T-cell (primary cell): ENCODE measurements around the gene CORIN. TPM values are rescaled to one million over a fixed set of nuclear protein-coding genes. Genes with fewer than 3 reads are reported as not detected.
"Not testable (repeated sequence)": the region's sequence is repeated elsewhere in the genome, so short reads cannot be mapped to it uniquely, and the experiment has no call there.

Experiments used
- ATAC-seq, 4 experiments: fragments of 200-7000 bp in 3 of 4; fragments of 150-1000 bp in 1 of 4; cut with Tn5 transposase; replicated peaks in 1 of 4; 1 replicate in 3 of 4; 2 replicates in 1 of 4; pipeline ENCODE4 v1.10.0; 2021; ENCODE audit warnings: moderate library complexity in 3 of 4, mild to moderate bottlenecking in 2 of 4, moderate number of reproducible peaks in 1 of 4
- CTCF ChIA-PET, 2 donors: fragments of 300-600 bp; sonication (Branson Sonifier 250); formaldehyde crosslinking; loops; one replicate each; lab custom pipeline; 2022; ENCODE audit warnings: antibody characterized with exemption in 2 of 2; lab: Charles Lee
- POLR2A ChIA-PET, 2 donors: fragments of 300-600 bp; sonication (Branson Sonifier 250); formaldehyde crosslinking; loops; one replicate each; lab custom pipeline; 2022; ENCODE audit warnings: antibody characterized with exemption in 2 of 2; lab: Charles Lee
- DNase-seq, 35 experiments: peaks; one replicate each; pipeline versions ENCODE4 v3.0.0 to v3.0.0-alpha.2; 2013 to 2023
- H3K27ac ChIP-seq: one replicate; pipeline ENCODE4 v1.5.1; 2013; ENCODE audit warnings: low read length
- H3K27me3 ChIP-seq, 2 experiments: replicated peaks in 1 of 2; 1 replicate in 1 of 2; 2 replicates in 1 of 2; pipeline versions ENCODE4 v1.6.1 to v1.7.0; 2013; ENCODE audit warnings: low read length in 1 of 2, mixed read lengths in 1 of 2; ENCODE audit not compliant: control insufficient read depth in 2 of 2, insufficient read depth in 2 of 2; ENCODE audit errors: extremely low read depth in 1 of 2
- H3K36me3 ChIP-seq, 2 donors: 1 replicate in 1 of 2; 2 replicates in 1 of 2; pipeline versions ENCODE4 v1.6.1 to v1.7.0; 2013; ENCODE audit warnings: low read length in 1 of 2; ENCODE audit not compliant: control insufficient read depth in 2 of 2, insufficient read depth in 1 of 2; ENCODE audit errors: extremely low read depth in 1 of 2
- H3K4me1 ChIP-seq, 2 experiments: 1 replicate in 1 of 2; 2 replicates in 1 of 2; pipeline versions ENCODE4 v1.6.1 to v1.7.0; 2013; ENCODE audit warnings: low read length in 2 of 2, mixed read lengths in 1 of 2; ENCODE audit not compliant: insufficient read depth in 2 of 2, control insufficient read depth in 1 of 2; ENCODE audit errors: extremely low read depth in 1 of 2
- H3K4me3 ChIP-seq, 2 donors: 1 replicate in 1 of 2; 2 replicates in 1 of 2; pipeline versions ENCODE4 v1.5.1 to v1.7.0; 2013; ENCODE audit warnings: mild to moderate bottlenecking in 2 of 2, low read length in 1 of 2, moderate library complexity in 1 of 2; ENCODE audit not compliant: control insufficient read depth in 1 of 2; ENCODE audit errors: extremely low read depth in 1 of 2
- H3K9me3 ChIP-seq: 2 replicates; pipeline ENCODE4 v1.7.0; 2013
- H3K27ac Mint-ChIP-seq, 2 donors: one replicate each; pipeline ENCODE4 v1.8.0; 2020 to 2021; ENCODE audit warnings: mild to moderate bottlenecking in 2 of 2, mixed read lengths in 2 of 2
- H3K27me3 Mint-ChIP-seq, 2 donors: one replicate each; pipeline ENCODE4 v1.8.0; 2021 to 2022; ENCODE audit warnings: mixed read lengths in 2 of 2
- H3K36me3 Mint-ChIP-seq: one replicate; pipeline ENCODE4 v1.8.0; 2021; ENCODE audit warnings: mixed read lengths
- H3K4me1 Mint-ChIP-seq, 3 donors: one replicate each; pipeline ENCODE4 v1.8.0; 2020 to 2022; ENCODE audit warnings: mixed read lengths in 3 of 3, mild to moderate bottlenecking in 1 of 3
- H3K4me3 Mint-ChIP-seq, 3 donors: one replicate each; pipeline ENCODE4 v1.8.0; 2020 to 2022; ENCODE audit warnings: mild to moderate bottlenecking in 3 of 3, mixed read lengths in 3 of 3, moderate library complexity in 3 of 3
- H3K9me3 Mint-ChIP-seq, 3 donors: one replicate each; pipeline ENCODE4 v1.8.0; 2020 to 2022; ENCODE audit warnings: mixed read lengths in 3 of 3
- WGBS: methylation state at CpG from one replicate; pipeline ENCODE4 v1.1.5; 2013; ENCODE audit warnings: missing lambda C conversion rate; ENCODE audit not compliant: insufficient coverage; 5-methylcytosine and 5-hydroxymethylcytosine counted together
- total RNA-seq, 35 experiments: library from RNA in 6 of 35; stranded (reverse) in 6 of 35; fragments of 120-200 nt in 1 of 35; gene quantifications; one replicate each; pipeline versions ENCODE4 v1.2.1 to v1.2.4 and lab custom pipeline; 2013 to 2026

CORIN gene
- total RNA-seq, 5 donors from 2014 or later (not counting 1 experiment from before 2014, with no cell fraction given): 0.44 to 0.86 (median 0.55) TPM; not detected in 1

GRCh38 chr4:47553329-47554125, 284.3 kb downstream of the CORIN start:
- Mint-ChIP-seq H3K36me3 (peaks cover 4% of the 10 kb centered on the region), H3K4me3 (no peak overlapping the region), H3K27me3 (no peaks in the 10 kb centered on the region), H3K27ac (no peak overlapping the region), H3K9me3 (no peaks in the 10 kb centered on the region), H3K4me1 (peaks cover 0 to 4% (median 2%) of the 10 kb centered on the region in 3 donors)
- POLR2A ChIA-PET: no interaction called here
- CTCF ChIA-PET: no interaction called here
- ATAC-seq: no peak
- Histone ChIP-seq H3K9me3 (no peaks in the 10 kb centered on the region), H3K27me3 (no peaks in the 10 kb centered on the region), H3K36me3 (no peaks in the 10 kb centered on the region), H3K4me1 (no peaks in the 10 kb centered on the region), H3K4me3 (no peak overlapping the region), H3K27ac (no peak overlapping the region)
- no peak for DNase-seq
- WGBS: no CpG with 5 or more reads among the region's 2 CpGs

DNA sequence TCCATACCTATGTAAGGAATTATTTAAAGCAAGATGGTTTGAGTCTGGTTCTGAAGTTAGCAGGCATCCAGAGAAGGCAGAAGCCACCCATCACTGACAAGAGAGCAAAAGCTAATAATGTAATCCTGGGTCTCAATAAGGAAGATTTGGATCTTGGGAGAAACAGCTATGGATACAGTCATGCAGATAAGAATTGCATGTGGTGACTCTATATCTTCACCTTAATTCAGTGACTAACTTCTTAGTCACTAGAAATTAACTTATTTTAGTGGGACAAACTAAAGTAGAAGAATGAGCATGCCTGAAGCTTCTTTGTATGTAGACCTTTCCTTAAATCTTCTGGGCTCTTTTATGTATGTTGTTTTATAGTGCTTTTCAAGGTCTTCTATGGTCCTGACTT, 286.2 kb downstream of the CORIN start:
- no peak overlapping the region for H3K27ac Mint-ChIP-seq
- H3K36me3 ChIP-seq: no peaks in the 10 kb centered on the region
- ATAC-seq: no peak

GRCh38 chr4:47550899-47551548, 286.8 kb downstream of the CORIN start:
- no peak for ATAC-seq
- peaks cover 0 to 4% (median 2%) of the 10 kb centered on the region in 3 donors for H3K4me1 Mint-ChIP-seq
- H3K4me1 ChIP-seq: no peaks in the 10 kb centered on the region
- WGBS: 100% methylated on average over 2 of the region's 7 CpGs
- no peaks in the 10 kb centered on the region for H3K9me3 Mint-ChIP-seq
- DNase-seq: no peak
- no peak overlapping the region for H3K27ac Mint-ChIP-seq
- no peaks in the 10 kb centered on the region for H3K27me3 ChIP-seq
- POLR2A ChIA-PET: no interaction called here
- H3K27me3 Mint-ChIP-seq: no peaks in the 10 kb centered on the region
- no peaks in the 10 kb centered on the region for H3K36me3 ChIP-seq
- no peaks in the 10 kb centered on the region for H3K9me3 ChIP-seq
- peaks cover 14% of the 10 kb centered on the region for H3K36me3 Mint-ChIP-seq
- no peak overlapping the region for H3K4me3 ChIP-seq
- no peak overlapping the region for H3K27ac ChIP-seq
- H3K4me3 Mint-ChIP-seq: no peak overlapping the region
- CTCF ChIA-PET: interaction anchor here in 1 of 2 donors (1.0 kb wide), 1 partner anchor 8 kb away, joined by 3 read pairs; no protein-coding TSS in a partner anchor

More for the DNA sequence above, 286.2 kb downstream of the CORIN start:
- no peaks in the 10 kb centered on the region for H3K27me3 Mint-ChIP-seq
- no peaks in the 10 kb centered on the region for H3K9me3 Mint-ChIP-seq
- Histone ChIP-seq H3K9me3 (no peaks in the 10 kb centered on the region), H3K27me3 (no peaks in the 10 kb centered on the region), H3K27ac (no peak overlapping the region), H3K4me1 (no peaks in the 10 kb centered on the region), H3K4me3 (no peak overlapping the region)
- peaks cover 10% of the 10 kb centered on the region for H3K36me3 Mint-ChIP-seq
- POLR2A ChIA-PET: no interaction called here
- H3K4me1 Mint-ChIP-seq: peaks cover 0 to 4% (median 2%) of the 10 kb centered on the region in 3 donors
- DNase-seq: no peak
- CTCF ChIA-PET: interaction anchor here in 1 of 2 donors (1.0 to 1.3 kb wide), 3 partner anchors 8 to 13 kb away, joined by 3 to 6 read pairs (median 3); no protein-coding TSS in a partner anchor
- H3K4me3 Mint-ChIP-seq: no peak overlapping the region

DNA sequence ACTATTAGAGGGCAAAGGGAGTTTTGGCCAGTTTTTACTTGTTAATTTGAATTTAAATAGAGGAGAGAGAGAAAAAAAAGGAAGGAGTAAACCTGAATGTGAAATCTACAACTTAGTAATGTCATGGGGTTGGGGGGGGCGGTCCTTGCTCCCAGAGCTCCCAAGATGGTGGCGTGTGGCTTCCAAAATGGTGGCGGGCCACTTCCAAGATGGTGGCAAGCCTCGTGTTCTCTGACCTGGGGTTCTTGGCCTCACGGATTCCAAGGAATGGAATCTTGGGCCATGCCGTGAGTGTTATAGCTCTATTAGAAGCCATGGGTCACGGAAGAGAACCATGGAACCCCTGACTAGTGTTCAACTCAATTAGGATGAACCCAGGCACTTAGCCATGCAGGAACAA, 287.5 kb downstream of the CORIN start:
- CTCF ChIA-PET, ATAC-seq: not testable (repeated sequence)
- 94% methylated on average over 7 of the region's 7 CpGs for WGBS

More for the DNA sequence above, 287.5 kb downstream of the CORIN start:
- H3K9me3 Mint-ChIP-seq, H3K4me1 Mint-ChIP-seq, POLR2A ChIA-PET, H3K9me3 ChIP-seq, H3K27ac Mint-ChIP-seq, H3K27ac ChIP-seq, H3K4me3 Mint-ChIP-seq, H3K4me1 ChIP-seq, H3K27me3 ChIP-seq, DNase-seq, H3K36me3 ChIP-seq, H3K4me3 ChIP-seq, H3K27me3 Mint-ChIP-seq: not testable (repeated sequence)
- peaks cover 18% of the 10 kb centered on the region for H3K36me3 Mint-ChIP-seq

Other genes starting within 250 kb of the CORIN start
- 10 to 100 TPM; 11.6 to 17.9 (median 16.1) TPM for gene NFXL1, start 76.5 kb upstream of the CORIN start, total RNA-seq
- under 1 TPM in 1 of 5 donors, not detected in 4; 0.54 TPM for gene CNGA1, start 178.6 kb upstream of the CORIN start, total RNA-seq
- 1 to 10 TPM in 2 of 5 donors, under 1 TPM in 3; 0.77 to 2.9 (median 0.80) TPM for gene NIPAL1, start 178.7 kb upstream of the CORIN start, total RNA-seq